ENCODE data around the gene BRD3. TPM values are rescaled to one million over a fixed set of nuclear protein-coding genes. Genes with fewer than 3 reads are reported as not detected.

BRD3 gene
- total RNA-seq, 2 experiments from 2014 or later = 32.3 to 34.0 TPM

DNA sequence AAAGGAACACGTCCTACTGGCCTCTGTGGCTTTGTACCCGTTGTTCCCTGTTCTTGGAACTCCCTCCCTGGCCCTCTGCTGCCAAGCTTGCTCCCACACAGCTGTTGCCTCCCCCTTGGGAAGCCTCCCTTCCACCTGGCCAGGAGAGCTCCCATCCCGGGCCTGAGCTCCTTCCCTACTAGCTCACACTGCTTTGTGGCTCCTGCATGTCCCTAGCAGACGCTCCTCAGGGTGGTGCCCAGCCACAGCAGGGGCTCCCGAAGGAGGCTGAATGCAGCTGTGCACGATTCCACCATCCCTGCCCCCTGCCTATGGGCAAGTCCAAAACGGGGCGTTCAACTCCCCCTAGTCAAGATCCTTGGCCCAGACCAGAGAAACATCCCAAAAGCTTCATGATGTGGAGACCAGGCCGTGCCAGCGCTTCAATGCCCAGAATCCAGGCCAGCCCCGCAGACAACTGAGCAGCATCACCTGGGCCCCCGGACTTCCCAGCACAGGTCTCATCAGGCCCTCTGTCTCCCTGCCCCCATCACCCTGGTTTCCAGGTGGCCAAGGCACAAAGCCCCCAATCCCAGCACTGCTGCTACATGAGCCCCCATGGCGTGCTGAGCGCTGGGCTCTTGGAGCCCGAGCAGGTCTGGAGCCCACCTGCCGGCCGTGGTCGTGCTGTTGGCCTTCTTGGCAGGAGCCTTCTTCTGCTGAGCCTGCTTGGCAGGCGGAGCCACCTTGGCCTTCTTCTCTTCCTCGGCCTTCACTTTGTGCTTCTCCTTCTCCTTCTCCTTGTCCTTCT lies 28.2 kb downstream of the BRD3 start:
- H3K27ac Mint-ChIP-seq = no peak overlapping the region
- H3K4me1 Mint-ChIP-seq = no peaks in the 10 kb centered on the region
- peaks cover 43% of the 10 kb centered on the region for H3K36me3 Mint-ChIP-seq
- no peak overlapping the region for H3K4me3 Mint-ChIP-seq
- no peak for DNase-seq
- no peaks in the 10 kb centered on the region for H3K27me3 Mint-ChIP-seq
- H3K9me3 Mint-ChIP-seq = peaks cover 5% of the 10 kb centered on the region

DNA sequence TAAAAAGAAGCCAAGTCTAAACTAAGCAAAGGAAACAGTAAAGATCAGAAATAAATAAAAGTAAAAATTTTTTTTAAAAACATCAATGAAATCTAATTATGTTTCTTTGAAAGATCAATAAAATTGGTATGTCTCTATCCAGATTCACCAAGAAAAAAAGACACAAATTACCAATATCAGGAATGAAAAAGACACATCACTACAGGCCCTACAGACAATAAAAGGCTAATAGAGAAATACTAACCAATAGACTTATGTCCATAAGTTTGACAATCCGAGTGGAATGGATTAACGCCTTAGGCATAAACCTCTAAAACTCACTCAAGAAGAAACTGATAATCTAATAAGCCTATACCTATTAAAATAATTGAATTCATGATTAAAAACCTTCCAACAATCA lies 30.2 kb downstream of the BRD3 start:
- H3K27ac Mint-ChIP-seq = no peak overlapping the region

DNA sequence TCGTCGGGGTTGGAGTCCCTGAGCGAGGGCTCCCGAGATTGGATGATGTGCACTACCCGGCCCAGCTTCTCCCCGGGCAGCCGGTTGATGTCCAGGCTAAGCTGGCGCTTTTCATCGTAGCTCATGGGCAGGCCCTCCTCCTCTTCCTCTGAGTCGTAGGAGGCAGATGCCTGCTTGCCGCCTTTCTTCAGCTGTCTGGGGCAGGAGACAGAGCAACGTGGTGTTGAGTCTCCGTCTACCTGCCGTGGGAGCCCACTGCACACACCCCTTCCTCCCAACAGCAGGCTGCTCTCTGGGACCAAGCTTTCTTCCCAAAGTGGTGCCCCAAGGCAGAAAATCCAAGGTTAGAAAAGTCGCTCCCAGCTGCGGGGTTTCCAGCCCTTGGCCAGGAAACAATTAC lies 31.7 kb downstream of the BRD3 start:
- peaks cover 5% of the 10 kb centered on the region for H3K9me3 Mint-ChIP-seq
- no peaks in the 10 kb centered on the region for H3K4me1 Mint-ChIP-seq
- H3K27me3 Mint-ChIP-seq = no peaks in the 10 kb centered on the region
- no peak overlapping the region for H3K4me3 Mint-ChIP-seq
- peaks cover 46% of the 10 kb centered on the region for H3K36me3 Mint-ChIP-seq
- no peak for DNase-seq
- H3K27ac Mint-ChIP-seq = no peak overlapping the region

More for the DNA sequence above, 30.2 kb downstream of the BRD3 start:
- Mint-ChIP-seq H3K36me3 (peaks cover 46% of the 10 kb centered on the region), H3K4me1 (no peaks in the 10 kb centered on the region), H3K9me3 (peaks cover 5% of the 10 kb centered on the region), H3K4me3 (no peak overlapping the region), H3K27me3 (no peaks in the 10 kb centered on the region)
- DNase-seq = no peak

DNA sequence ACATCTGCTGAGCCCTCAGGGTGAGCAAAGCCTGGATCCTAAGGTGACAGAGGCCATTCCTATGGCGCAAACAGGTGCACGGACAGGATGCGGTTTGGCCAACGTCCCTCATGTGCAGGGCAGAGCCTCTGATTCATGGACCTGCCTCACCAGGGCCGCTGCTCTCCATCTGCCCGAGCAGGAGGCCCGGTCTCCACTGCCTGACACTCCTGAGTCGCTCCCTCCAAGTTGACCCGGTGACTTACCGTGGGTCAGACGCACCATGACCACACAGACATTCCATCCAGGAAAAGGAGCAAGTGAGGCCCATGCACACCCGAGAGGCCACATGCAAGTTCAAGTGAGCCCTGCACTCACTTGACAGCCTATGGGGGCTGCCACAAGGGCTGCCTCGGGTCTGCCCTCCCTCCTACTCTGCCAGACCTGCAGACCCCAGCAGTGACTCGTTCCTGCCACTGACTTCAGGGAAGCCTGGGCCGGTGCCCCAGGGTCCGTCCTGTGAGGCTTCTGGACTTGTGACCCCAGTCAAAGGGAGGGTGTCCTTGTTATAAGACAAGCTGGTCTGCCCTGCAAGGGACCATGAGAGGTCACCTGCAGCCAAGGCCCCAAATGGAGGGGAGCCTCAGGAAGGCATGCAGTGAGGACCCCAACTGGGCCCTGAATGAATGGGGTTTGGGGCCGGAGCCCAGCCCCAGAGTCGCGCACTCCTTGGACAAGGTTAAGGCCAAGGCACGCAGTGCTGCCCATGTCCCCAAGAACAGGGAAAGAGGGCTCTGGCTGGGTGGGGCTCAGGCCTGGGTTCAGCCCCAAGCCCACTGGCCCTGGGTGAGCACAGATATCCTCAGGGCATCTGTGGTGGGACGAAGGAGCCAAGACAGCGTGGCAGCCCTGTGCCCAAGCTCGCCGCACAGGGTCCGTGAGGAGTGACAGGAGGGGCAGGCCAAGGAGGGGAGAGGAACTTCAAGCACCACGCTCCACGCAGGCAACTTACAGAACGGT lies 32.5 kb downstream of the BRD3 start:
- H3K36me3 Mint-ChIP-seq = peaks cover 38% of the 10 kb centered on the region
- H3K4me1 Mint-ChIP-seq = no peaks in the 10 kb centered on the region
- DNase-seq = no peak
- H3K27ac Mint-ChIP-seq = no peak overlapping the region
- no peak overlapping the region for H3K4me3 Mint-ChIP-seq
- H3K9me3 Mint-ChIP-seq = peaks cover 5% of the 10 kb centered on the region
- H3K27me3 Mint-ChIP-seq = no peaks in the 10 kb centered on the region

DNA sequence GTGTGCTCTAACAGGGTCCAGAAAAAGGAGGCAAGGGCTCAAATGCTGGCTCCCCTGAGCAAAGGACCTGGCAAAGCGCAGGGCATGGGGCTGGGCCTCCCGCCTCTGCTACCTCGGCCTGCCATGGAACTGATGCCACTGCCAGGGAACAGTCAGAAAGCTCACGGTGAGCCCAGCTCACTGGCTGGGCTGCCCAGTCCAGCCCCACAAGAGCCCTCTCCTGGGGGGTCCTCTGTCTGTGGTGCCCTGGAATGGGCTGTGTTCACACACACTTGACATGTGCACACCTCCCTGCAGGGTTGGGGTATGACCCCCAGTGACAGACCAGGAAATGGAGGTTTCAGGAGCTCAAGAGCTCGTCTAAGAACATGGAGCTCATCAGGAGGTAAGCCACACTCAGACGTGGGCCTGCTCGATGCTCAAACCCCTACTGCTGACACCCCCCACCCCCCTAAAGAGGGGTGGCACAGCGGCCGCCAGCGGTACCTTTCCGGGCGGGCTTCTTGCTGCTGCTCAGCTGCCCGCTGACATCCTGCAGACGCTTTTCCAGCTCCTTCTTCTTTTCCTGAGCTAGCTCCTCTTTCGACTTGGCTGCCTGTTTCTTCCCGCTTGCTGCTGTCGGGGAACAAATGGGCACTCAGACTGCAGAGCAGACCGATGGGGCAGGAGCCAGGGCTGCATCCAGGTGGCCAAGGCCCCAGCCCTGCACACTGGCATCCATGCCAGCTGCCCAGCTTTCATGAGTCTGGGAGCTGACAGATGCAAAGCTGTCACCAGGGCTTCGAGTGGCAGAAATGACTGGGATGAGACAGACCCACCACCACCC lies 33.4 kb downstream of the BRD3 start:
- Mint-ChIP-seq H3K27me3 (no peaks in the 10 kb centered on the region), H3K4me1 (no peaks in the 10 kb centered on the region), H3K9me3 (peaks cover 5% of the 10 kb centered on the region), H3K36me3 (peaks cover 29% of the 10 kb centered on the region), H3K27ac (no peak overlapping the region), H3K4me3 (no peak overlapping the region)
- DNase-seq = no peak

DNA sequence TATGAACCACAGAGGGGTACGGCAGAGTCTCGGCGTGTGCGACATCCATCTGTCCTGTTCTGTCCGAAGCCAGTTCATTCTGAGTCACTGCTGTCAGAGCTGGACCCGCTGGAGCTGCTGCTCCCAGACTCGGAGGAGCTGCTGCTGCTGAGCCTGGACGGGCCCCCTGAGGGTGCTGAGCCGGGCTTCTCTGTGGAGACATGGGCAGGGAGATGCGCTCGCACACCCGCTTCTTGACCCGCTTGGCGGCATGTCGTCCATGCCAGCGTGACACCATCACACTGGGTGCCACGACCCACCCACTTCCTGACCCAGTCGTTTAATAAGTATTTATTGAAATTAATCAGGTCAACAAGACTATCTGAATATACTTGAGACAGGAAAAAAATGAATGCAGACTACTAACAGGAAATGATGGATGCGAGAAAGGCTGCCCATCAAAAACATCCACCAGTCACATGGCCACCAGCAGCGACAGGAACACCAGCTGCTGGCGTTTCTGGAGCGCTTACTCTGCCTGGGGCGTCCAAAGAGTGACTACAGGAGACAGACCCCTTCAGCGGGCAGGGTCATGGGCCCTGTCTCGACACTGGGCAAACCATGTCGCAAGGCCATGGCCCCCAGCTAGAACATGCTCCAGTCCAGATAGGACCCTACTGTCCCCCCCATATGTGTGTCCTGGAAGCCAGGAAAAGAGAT lies 34.2 kb downstream of the BRD3 start:
- H3K36me3 Mint-ChIP-seq = peaks cover 21% of the 10 kb centered on the region
- no peak for DNase-seq
- no peak overlapping the region for H3K4me3 Mint-ChIP-seq
- H3K4me1 Mint-ChIP-seq = no peaks in the 10 kb centered on the region
- no peak overlapping the region for H3K27ac Mint-ChIP-seq
- no peaks in the 10 kb centered on the region for H3K9me3 Mint-ChIP-seq
- no peaks in the 10 kb centered on the region for H3K27me3 Mint-ChIP-seq

DNA sequence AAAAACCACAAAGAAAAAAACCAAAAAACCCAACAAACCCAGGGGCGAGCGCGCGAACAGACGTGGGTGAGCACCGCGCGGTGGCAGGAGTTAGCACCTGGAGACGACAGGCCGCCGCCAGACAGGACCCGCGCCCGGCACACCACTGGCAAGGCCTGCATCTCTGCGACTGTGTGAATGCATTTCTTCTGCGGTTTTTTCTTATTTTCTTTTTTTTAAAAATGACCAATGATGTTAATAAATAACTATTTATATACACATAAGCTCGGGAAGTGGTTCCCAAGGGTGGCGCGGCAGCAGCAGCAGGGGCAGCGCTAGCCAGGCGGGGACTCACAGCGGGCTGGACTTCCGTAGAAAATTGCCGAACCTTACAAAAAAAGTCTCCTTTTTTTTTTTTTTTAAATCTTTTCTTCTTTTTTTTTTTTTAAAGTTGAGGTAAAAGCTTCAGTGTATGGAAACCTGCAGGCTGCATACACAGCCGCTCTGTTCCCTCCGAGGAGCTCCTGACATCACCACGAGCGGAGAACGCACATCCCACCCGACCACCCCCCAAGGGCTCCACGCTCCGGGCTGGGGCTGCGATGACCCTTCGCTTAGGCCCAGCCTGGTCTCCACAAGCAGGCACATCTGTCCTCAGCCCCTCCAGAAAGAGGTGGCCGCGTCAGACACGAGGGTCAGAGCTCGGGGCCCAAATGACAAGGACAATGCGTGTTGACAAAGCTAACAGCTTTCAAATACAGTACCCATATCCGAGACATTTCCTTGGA lies 35.2 kb downstream of the BRD3 start:
- no peaks in the 10 kb centered on the region for H3K27me3 Mint-ChIP-seq
- H3K36me3 Mint-ChIP-seq = peaks cover 11% of the 10 kb centered on the region
- no peak for DNase-seq
- no peak overlapping the region for H3K27ac Mint-ChIP-seq
- no peaks in the 10 kb centered on the region for H3K4me1 Mint-ChIP-seq
- no peak overlapping the region for H3K4me3 Mint-ChIP-seq
- H3K9me3 Mint-ChIP-seq = no peaks in the 10 kb centered on the region

DNA sequence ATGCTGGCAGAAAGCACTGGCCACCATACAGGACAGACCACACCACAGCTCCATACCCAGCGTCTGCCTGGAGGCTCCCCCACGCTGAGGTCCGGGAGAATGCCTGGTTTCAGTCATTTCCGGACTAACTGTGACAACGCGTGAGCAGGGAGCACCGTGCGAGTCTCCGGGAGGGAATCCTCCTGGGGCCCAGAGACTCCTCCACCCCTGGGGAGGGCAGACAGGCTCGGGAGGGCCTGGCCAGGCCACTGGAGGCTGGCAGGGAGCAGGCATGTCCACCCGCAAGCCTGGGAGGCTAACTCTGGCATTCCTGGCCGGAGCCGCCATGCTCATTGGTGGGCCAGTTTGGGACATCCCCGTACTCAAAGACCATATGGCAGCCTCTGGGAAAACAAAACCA lies 36.0 kb downstream of the BRD3 start:
- peaks cover 9% of the 10 kb centered on the region for H3K36me3 Mint-ChIP-seq
- no peaks in the 10 kb centered on the region for H3K9me3 Mint-ChIP-seq
- no peak overlapping the region for H3K27ac Mint-ChIP-seq
- no peak for DNase-seq
- peaks cover 1% of the 10 kb centered on the region for H3K4me1 Mint-ChIP-seq
- H3K4me3 Mint-ChIP-seq = no peak overlapping the region
- no peaks in the 10 kb centered on the region for H3K27me3 Mint-ChIP-seq

DNA sequence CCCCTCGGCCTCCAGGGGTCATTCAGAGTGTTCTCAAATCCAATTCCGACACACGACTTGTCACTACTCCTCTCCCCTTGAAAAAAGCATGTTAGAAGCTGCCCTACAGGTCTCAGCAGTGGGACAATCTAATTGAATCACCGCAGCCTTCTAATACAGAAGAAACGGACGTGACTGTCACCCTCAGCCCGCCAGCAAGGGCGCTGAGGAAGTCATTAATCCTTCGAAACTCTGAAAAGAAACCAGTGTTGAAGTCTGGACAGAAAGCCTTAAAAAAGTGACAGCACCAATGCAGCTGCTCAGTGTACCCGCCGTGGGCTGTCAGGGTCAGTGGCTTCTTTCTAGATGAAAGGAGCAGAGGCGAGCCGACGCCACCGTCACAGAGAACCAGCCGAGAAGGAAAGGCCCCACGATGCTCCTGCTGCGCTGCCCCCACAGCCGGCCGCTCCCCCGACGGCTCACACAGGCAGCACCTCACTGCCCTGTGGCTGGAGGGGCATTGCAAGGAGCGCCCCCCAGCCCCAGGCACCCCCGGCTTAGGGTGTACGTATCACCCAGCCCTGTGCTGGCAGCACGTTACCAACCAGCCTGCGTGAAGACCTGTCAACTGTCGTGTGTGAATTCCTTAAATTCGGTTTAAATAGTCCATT lies 36.9 kb downstream of the BRD3 start:
- Mint-ChIP-seq H3K9me3 (no peaks in the 10 kb centered on the region), H3K4me3 (no peak overlapping the region), H3K4me1 (peaks cover 4% of the 10 kb centered on the region), H3K27me3 (no peaks in the 10 kb centered on the region), H3K36me3 (peaks cover 6% of the 10 kb centered on the region), H3K27ac (no peak overlapping the region)
- no peak for DNase-seq

DNA sequence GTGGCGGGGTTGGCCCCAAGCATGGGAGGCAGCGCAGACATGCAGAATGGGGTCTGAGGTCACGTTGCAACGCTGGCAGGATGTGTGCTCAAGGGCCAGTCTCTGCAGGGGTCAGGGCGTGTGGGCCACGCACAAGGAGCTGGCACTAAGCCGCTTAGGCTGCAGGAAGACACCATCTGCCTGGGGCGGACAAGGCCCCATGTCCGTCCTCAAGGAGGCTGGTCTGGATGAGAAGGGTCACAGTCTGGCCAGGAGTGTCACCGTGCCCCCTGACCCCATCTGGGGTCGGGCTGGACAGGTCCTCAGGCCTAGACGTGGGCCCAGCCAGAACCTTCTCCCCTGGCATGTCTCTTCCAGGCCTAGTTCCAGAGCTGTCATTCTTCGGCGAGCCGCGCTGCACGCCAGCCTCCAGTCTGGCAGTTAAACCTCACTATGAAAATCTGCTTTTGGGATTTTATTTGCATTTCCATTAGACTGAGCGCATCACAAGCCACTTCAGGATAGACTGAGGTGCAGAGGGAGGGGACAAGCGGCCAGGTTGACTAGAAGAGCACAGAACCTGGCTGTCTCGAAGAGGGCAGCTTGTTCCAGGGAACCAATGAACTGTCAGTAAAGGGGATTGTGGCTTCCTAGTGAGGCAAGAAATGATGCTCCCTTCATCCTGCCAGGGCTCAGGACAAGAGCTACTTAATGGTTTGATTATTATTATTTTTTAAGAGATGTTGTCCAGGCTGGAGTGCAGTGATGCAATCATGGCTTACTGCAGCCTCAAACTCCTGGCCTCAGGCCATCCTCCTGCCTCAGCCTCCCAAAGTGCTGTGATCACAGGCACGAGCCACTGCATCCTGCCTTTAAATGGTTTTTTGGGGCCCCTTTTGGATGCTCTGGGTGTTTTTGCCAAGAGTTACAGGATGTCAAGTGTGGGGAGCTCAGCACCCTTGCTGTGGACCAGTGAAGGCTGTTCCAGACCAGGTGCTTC lies 38.3 kb downstream of the BRD3 start:
- H3K4me1 Mint-ChIP-seq = peaks cover 4% of the 10 kb centered on the region
- no peak for DNase-seq
- peaks cover 3% of the 10 kb centered on the region for H3K36me3 Mint-ChIP-seq
- no peaks in the 10 kb centered on the region for H3K9me3 Mint-ChIP-seq
- H3K27ac Mint-ChIP-seq = no peak overlapping the region
- no peak overlapping the region for H3K4me3 Mint-ChIP-seq
- no peaks in the 10 kb centered on the region for H3K27me3 Mint-ChIP-seq

DNA sequence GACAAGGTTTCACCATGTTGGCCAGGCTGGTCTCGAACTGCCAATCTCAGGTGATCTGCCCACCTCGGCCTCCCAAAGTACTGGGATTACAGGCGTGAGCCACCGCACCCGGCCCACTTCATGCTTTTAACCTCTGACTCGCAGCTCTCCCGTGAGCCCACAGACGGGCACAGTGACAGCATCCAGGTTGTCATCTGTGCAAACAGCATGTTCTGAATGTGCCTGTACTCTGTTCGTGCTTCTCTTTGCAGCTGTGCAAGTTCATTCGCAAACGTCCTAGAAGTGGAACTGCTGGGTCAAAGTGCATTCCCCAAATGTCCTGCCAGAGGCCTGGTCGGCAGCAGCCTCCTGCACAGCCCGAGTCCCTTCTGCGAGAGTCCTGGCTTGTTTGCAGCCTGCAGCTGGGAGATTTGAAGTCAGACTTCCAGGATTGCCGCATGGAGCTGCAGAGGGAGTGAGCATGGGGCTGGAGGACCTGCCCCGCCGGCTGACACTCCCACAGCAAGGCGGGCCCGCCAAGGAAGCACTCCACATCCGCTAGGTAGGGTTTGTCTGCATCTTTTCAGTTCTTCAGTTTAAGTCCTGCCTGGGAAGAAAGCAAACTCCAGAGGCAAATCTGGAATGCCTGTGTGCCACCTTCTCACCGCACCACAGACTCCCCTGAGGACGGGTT lies 39.1 kb downstream of the BRD3 start:
- peaks cover 3% of the 10 kb centered on the region for H3K36me3 Mint-ChIP-seq

DNA sequence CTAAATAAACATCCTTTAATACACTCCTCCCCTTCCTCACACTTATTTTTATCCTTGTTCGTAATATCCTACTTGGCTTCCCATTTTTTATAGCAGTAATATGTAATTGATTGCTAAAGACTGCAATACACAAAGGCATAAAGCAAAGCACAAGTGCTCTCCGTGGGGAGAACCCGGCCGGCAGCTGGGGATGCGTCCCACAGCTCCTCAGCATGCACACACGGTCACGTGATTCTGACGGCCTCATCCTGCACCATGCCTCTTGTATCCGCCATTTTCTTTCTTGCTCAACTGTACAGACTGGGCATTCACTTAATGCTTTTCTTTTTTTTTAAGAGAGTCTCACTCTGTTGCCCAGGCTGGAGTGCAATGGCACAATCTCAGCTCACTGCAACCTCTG lies 39.8 kb downstream of the BRD3 start:
- no peak overlapping the region for H3K4me3 Mint-ChIP-seq
- H3K27me3 Mint-ChIP-seq = no peaks in the 10 kb centered on the region
- H3K36me3 Mint-ChIP-seq = no peaks in the 10 kb centered on the region
- H3K27ac Mint-ChIP-seq = no peak overlapping the region
- H3K4me1 Mint-ChIP-seq = peaks cover 4% of the 10 kb centered on the region
- H3K9me3 Mint-ChIP-seq = no peaks in the 10 kb centered on the region
- DNase-seq = no peak

More for the DNA sequence above, 39.1 kb downstream of the BRD3 start:
- DNase-seq = no peak
- H3K4me1 Mint-ChIP-seq = peaks cover 4% of the 10 kb centered on the region
- no peaks in the 10 kb centered on the region for H3K9me3 Mint-ChIP-seq
- H3K27me3 Mint-ChIP-seq = no peaks in the 10 kb centered on the region
- no peak overlapping the region for H3K4me3 Mint-ChIP-seq
- H3K27ac Mint-ChIP-seq = no peak overlapping the region

Measured in activated naive CD8-positive, alpha-beta T cell treated with anti-CD3 and anti-CD28 coated beads for 36 hours (primary cell).